Skeletal muscle satellite cell (primary cell): ENCODE measurements around the gene SBK3.
"Not testable (repeated sequence)": the region's sequence is repeated elsewhere in the genome, so short reads cannot be mapped to it uniquely, and the experiment has no call there.

Experiments used
- H3K27me3 ChIP-seq: 2 replicates; pipeline ENCODE4 v1.7.0; 2013; ENCODE audit warnings: low read length; ENCODE audit not compliant: control insufficient read depth, insufficient read depth
- H3K36me3 ChIP-seq: 2 replicates; pipeline ENCODE4 v1.7.0; 2013; ENCODE audit warnings: mild to moderate bottlenecking, control low read depth, low read length; ENCODE audit not compliant: insufficient read depth
- H3K4me1 ChIP-seq: 2 replicates; pipeline ENCODE4 v1.7.0; 2013; ENCODE audit warnings: low read length; ENCODE audit not compliant: control insufficient read depth, insufficient read depth
- H3K4me2 ChIP-seq: 2 replicates; pipeline ENCODE4 v1.7.0; 2013; ENCODE audit warnings: mild to moderate bottlenecking, low read length
- H3K4me3 ChIP-seq: 2 replicates; pipeline ENCODE4 v1.7.0; 2013; ENCODE audit warnings: low read length
- H3K9ac ChIP-seq: 2 replicates; pipeline ENCODE4 v1.7.0; 2013; ENCODE audit warnings: mild to moderate bottlenecking, low read depth, low read length, moderate library complexity
- H3K9me3 ChIP-seq: replicated peaks from 2 replicates; pipeline ENCODE4 v1.7.0; 2013; ENCODE audit warnings: mild to moderate bottlenecking, control low read depth, low read length

Gene SBK3

DNA sequence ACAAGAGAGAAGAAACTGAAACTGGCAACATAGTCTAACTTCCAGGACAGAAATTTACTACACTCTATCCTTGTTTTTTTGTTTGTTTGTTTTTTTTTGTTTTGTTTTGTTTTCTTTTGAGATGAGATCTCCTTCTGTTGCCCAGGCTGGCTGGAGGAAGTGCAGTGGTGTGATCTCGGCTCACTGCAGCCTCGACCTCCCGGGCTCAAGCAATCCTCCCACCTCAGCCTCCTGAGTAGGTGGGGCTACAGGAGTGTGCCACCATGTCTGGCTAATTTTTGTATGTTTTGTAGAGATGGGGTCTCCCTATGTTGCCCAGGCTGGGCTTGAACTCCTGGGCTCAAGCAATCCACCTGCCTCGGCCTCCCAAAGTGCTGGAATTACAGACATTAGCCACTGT is 36.9 kb upstream of the SBK3 start:
- not testable (repeated sequence) for H3K9me3 ChIP-seq

DNA sequence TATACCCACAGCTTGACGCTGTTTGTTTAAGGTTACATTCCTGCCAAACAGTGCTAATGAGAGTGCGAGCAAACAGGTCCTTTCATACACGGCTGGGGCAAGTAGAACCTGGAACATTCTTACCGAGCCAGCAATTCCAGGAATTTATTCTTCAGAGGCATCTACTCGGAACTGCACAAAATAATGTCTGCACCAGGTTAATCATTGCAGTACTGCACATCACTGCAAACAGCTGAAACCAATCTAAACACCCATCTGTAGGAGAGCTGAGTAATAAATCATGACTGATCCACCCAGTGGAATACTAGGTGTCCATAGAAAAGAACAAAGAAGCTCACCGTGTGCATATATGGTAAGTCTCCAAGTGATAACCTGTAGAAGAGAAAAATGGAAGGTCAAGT is 36.5 kb upstream of the SBK3 start:
- Histone ChIP-seq H3K4me2 (no peak overlapping the region), H3K4me3 (no peak overlapping the region), H3K27me3 (no peaks in the 10 kb centered on the region), H3K9me3 (no peaks in the 10 kb centered on the region), H3K9ac (no peak overlapping the region), H3K36me3 (peaks cover 13% of the 10 kb centered on the region), H3K4me1 (peaks cover 21% of the 10 kb centered on the region)

More for the DNA sequence above, 36.9 kb upstream of the SBK3 start:
- peaks cover 26% of the 10 kb centered on the region for H3K4me1 ChIP-seq
- H3K9ac ChIP-seq, H3K4me2 ChIP-seq, H3K27me3 ChIP-seq, H3K36me3 ChIP-seq, H3K4me3 ChIP-seq: not testable (repeated sequence)

DNA sequence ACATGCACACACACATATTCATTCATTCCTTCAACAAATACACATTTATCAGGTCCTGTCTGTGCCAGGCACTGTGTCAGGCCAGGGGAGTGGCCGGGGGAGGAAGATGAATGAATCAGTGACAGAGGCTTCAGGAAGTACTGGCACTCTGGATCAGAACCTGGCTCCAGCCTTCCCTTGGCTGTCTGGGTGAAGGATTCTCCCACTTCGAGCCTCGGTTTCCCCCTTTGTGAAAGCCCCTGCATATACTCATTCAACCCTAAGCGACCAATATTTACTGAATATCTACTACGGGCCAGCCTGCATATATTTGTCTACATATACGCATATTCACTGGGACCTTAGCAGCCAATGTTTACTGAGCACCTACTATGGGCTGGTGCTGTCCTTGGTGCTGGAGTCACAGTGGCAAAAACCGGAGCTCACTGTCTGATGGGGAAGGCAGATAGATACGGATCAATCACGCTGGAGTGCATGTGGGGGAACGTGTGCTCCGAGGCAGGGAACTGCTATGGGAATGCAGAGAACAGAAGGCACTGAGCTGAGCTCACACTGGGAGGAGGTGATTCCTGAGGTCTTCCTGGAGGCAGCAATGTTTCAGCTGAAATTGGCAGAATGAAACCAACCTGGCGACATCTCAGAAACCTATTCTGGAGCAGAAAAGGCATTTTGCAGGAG is 35.9 kb upstream of the SBK3 start:
- peak overlapping the region; percentile 96 for H3K9ac ChIP-seq
- peak overlapping the region; percentile 89 for H3K4me2 ChIP-seq
- peaks cover 19% of the 10 kb centered on the region for H3K4me1 ChIP-seq
- H3K4me3 ChIP-seq = peak overlapping the region; percentile 97
- no peaks in the 10 kb centered on the region for H3K27me3 ChIP-seq
- no peaks in the 10 kb centered on the region for H3K9me3 ChIP-seq
- H3K36me3 ChIP-seq = peaks cover 15% of the 10 kb centered on the region

DNA sequence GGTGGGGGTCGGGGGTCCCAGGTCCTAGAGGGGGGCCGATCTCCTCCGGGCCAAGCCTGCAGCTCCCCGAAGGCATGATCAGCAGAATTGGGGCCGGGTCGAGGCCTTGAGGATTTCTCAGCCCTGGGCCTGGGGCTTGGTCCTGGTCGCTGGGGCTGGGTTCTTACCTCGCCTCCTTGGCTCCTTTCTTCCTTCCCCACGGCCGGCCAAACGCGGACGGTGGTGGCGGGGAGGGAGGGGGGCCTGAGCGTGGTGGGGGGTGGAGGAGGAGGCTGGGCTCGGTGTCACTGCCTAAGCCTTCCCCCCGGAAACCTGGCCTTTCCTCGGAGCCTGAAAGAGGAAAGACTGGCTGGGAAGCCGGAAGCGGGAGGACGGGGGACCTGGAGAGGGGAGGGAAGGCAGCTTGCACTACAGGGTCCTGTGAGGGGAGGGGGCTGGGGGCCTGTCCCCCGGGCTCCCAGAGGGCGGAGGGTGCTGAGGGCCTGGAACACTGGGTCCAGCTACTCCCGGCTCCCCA is 35.3 kb upstream of the SBK3 start, which contains the start of gene ZNF579:
ZNF579 (minus strand) TSS at position 221 of the 517 bp plus-strand sequence. CDS start 1,209 bp downstream, outside the sequence.
- peaks cover 17% of the 10 kb centered on the region for H3K36me3 ChIP-seq
- no peaks in the 10 kb centered on the region for H3K9me3 ChIP-seq
- H3K4me3 ChIP-seq = peak within 1 kb of the TSS; percentile 97
- H3K9ac ChIP-seq = peak within 1 kb of the TSS; percentile 96
- peak within 1 kb of the TSS; percentile 99 for H3K4me2 ChIP-seq
- no peaks in the 10 kb centered on the region for H3K27me3 ChIP-seq
- H3K4me1 ChIP-seq = peaks cover 13% of the 10 kb centered on the region

DNA sequence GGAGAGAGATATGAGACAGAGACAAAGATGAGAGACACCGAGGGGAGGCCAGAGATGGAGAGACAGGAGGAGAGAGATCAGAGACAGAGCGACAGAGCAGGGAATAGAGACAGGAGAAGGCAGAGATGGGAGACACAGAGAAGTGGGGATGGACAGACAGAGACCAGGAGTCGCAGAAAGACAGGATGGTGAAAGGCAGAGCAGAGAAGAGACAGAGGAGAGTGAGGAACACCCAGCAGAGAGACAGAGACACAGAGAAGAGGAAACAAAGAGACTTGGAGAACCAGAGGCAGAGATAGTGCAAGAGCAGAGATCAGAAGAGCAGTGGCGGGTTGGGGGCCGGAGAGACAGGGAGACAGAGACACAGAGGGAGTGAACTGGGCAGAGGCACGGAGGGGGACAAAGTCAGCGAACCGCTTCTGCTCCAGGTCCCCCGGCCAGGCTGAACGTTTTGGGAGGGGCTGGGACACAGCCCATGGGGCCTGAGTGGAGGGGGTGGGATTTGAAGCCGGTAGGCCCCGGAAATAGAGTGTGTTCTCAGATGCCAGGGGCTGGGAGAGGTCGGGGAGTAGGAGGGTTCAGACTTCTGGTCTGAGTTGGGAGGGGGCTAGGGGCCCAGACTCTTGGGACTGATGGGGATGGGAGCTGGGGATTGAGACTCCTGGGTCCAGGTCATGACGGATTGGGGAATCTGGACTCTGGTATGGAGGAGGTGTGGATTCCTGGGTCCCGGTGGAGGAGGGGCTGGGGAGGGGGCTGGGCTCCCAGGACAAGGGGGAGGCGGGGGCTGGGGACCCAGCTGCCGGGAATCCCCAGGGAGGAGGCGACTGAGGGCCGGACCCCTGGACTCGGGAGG is 34.7 kb upstream of the SBK3 start:
- peak overlapping the region; percentile 97 for H3K4me3 ChIP-seq
- H3K4me2 ChIP-seq = peak overlapping the region; percentile 99
- H3K9me3 ChIP-seq = no peaks in the 10 kb centered on the region
- peaks cover 17% of the 10 kb centered on the region for H3K36me3 ChIP-seq
- peaks cover 10% of the 10 kb centered on the region for H3K4me1 ChIP-seq
- H3K9ac ChIP-seq = peak overlapping the region; percentile 96
- no peaks in the 10 kb centered on the region for H3K27me3 ChIP-seq

DNA sequence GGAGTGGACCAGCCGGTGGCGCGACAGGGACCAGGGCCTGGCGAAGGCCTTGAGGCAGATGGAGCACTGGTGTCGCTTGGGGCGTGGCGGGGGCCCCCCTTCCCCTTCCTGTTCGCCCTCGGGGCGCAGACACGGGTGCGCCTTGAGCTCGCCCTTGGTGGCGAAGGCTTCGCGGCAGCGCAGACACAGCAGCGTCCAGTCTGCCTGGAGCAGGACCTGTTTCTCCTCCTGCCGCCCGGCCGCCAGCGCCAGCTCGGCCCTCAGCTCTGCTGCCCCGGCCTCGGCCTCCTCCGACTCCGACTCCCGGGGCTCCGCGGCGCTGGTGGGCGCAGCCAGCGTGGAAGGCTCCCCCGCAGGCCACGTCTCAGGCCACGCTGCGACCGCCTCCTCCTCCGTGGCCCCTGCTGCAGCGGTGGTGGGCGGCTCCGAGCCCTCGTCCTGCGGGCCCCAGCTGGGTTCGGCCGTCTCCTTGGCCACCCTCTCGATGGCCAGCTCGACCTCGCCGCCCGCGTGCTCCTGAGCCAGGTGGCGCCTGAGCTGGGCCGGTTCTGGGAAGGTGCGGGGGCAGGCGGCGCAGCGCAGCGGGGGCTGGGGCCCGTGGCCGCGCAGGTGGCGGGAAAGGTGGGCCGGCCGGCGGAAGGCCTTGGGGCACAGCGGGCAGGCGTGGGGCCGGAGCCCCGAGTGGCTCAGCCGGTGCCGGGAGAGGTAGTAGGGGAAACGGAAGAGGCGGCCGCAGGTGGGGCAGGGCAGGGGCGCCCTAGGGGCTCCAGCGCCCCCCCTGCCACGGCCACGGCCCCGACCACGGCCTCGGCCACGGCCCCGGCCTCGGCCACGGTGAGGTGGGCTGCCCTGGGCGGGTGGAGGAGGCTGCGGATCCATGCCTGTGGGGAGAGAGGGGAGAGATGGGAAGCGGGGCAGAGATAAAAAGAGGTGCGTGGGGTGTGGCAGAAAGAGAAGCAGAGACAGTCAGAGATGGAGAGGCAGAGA is 33.7 kb upstream of the SBK3 start:
- Histone ChIP-seq H3K4me3 (peak overlapping the region; percentile 97), H3K36me3 (peaks cover 17% of the 10 kb centered on the region), H3K27me3 (no peaks in the 10 kb centered on the region), H3K4me2 (peak overlapping the region; percentile 99), H3K9ac (peak overlapping the region; percentile 96), H3K9me3 (no peaks in the 10 kb centered on the region), H3K4me1 (peaks cover 10% of the 10 kb centered on the region)

DNA sequence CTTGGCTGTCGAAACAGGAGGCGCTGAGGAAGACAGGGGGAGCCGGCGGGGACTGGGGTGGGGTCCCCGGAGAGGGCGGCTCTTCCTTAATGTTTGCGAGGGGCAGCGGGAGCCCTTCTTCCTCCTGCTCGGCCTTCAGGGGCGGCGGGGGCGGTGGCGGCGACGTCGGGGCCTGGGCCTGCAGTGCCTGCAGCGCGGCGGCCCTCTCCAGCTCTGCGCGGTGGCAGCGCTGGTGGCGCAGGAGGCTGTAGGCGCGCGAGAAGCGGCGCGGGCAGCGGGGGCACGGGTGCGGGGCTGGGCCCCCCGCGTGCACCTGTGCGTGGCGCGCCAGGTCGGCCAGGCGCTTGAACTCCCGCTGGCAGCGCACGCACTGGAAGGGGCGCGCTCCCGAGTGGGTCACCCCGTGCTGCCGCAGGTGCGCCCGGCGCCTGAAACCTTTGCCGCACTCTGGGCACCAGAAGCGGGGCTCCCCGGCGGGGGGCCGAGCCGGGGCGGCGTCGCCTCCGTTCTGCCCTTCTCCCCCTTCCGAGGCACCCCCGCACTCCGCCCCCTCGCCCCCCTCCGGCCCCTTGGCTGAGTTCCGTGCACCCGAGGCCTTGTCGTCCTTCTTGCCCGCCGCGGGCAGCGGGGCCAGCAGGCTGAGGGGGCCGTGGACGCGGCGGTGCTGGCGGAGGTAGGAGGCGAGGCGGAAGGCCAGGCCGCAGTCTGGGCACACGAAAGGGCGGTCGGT is 32.9 kb upstream of the SBK3 start:
- Histone ChIP-seq H3K9ac (no peak overlapping the region), H3K4me3 (no peak overlapping the region), H3K9me3 (no peaks in the 10 kb centered on the region)

DNA sequence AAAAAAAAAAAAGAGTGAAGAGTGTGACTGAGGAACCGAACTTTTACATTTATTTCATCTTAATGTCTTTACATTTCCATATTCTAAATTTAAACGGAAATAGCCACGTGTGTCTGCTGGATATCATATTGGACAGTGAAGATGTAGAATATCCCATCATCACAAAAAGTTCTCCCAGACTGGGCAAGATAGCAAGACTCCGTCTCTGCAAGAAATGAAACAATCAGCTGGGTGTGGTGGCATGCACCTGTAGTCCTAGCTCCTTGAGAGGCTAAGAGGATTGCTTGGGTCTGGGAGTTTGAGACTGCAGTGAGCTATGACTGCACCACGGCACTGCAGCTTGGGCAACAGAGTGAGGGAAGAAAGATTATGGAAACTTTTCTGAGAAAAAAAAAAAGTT is 31.4 kb upstream of the SBK3 start:
- no peak overlapping the region for H3K4me2 ChIP-seq

More for the DNA sequence above, 32.9 kb upstream of the SBK3 start:
- Histone ChIP-seq H3K36me3 (peaks cover 17% of the 10 kb centered on the region), H3K4me1 (peaks cover 10% of the 10 kb centered on the region), H3K27me3 (no peaks in the 10 kb centered on the region), H3K4me2 (no peak overlapping the region)

DNA sequence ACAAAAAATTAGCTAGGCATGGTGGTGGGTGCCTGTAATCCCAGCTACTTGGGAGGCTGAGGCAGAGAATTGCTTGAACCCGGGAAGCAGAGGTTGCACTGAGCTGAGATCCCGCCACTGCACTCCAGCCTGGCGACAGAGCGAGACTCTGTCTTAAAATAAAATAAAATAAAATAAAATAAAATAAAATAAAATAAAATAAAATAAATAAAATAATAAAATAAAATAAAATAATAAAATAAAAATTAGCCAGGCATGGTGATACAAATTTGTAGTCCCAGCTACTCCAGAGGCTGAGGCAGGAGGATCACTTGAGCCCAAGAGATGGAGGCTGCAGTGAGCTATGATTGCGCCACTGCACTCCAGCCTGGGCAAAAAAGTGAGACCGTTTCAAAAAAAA is 28.6 kb upstream of the SBK3 start:
- not testable (repeated sequence) for H3K9ac ChIP-seq

More for the DNA sequence above, 31.4 kb upstream of the SBK3 start:
- H3K4me1 ChIP-seq = peaks cover 10% of the 10 kb centered on the region
- no peak overlapping the region for H3K9ac ChIP-seq
- H3K9me3 ChIP-seq = no peaks in the 10 kb centered on the region
- H3K27me3 ChIP-seq = no peaks in the 10 kb centered on the region
- H3K36me3 ChIP-seq = peaks cover 17% of the 10 kb centered on the region
- H3K4me3 ChIP-seq = no peak overlapping the region

DNA sequence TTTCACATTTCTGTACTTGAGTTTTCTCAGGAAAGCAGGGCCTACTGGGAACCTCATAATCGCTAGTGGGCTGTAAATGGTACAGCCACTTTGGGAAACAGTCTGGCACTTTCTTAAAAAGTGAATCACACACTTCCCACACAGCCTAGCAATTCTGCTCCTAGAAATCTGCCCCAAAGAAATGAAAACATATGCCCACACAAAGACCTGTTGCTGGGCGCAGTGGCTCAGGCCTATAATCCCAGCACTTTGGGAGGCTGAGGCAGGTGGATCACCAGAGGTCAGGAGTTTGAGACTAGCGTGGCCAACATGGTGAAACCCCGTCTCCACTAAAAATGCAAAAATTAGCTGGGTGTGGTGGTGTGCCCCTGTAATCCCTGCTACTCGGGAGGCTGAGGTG is 24.1 kb upstream of the SBK3 start:
- not testable (repeated sequence) for H3K9ac ChIP-seq, H3K4me2 ChIP-seq, H3K9me3 ChIP-seq, H3K4me1 ChIP-seq, H3K36me3 ChIP-seq, H3K4me3 ChIP-seq, H3K27me3 ChIP-seq

More for the DNA sequence above, 28.6 kb upstream of the SBK3 start:
- not testable (repeated sequence) for H3K27me3 ChIP-seq, H3K4me1 ChIP-seq, H3K9me3 ChIP-seq, H3K4me2 ChIP-seq, H3K4me3 ChIP-seq
- peaks cover 17% of the 10 kb centered on the region for H3K36me3 ChIP-seq
